Measurements from ENCODE around the gene C1orf105.

C1orf105 gene

DNA sequence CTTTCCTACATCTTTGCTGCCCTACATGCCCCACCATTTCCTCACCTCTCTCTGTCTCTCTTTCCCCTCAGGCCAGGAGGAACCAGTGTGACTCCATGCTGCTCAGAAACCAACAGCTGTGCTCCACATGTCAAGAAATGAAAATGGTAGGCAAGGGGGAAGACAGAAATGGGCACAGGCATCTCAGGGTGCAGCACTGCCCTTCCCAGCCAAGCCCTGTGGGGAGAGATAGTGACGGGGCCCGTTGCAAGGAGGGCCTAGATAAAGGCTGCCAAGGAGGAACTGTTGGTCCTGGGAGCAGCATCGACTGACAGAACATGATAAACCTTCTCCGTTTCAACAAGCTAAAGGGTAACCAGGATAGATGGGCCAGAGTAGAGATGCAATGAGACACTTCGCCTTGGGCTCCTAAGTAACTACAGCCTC, 35.9 kb downstream of the C1orf105 start:
- Mint-ChIP-seq H3K9me3 (no peaks in the 10 kb centered on the region), H3K4me1 (no peaks in the 10 kb centered on the region), H3K36me3 (ENCODE audit: insufficient read depth) (no peaks in the 10 kb centered on the region), H3K4me3 (no peak overlapping the region), H3K27ac (ENCODE audit: low read depth) (no peak overlapping the region), H3K27me3 (no peaks in the 10 kb centered on the region)
- DNase-seq (ENCODE audit: low spot score in 2 of 2) = no peak
- no peak for ATAC-seq (replicated peaks; ENCODE audit: extremely low read depth, poor library complexity, severe bottlenecking)

- DNase-seq (ENCODE audit: low spot score in 2 of 2) (no peak), ATAC-seq (replicated peaks; ENCODE audit: extremely low read depth, poor library complexity, severe bottlenecking) (no peak)
- H3K27ac Mint-ChIP-seq (ENCODE audit: low read depth) = no peak overlapping the region
- H3K9me3 Mint-ChIP-seq = no peaks in the 10 kb centered on the region
- H3K4me3 Mint-ChIP-seq = no peak overlapping the region
- H3K36me3 Mint-ChIP-seq (ENCODE audit: insufficient read depth) = no peaks in the 10 kb centered on the region
- no peaks in the 10 kb centered on the region for H3K4me1 Mint-ChIP-seq
- no peaks in the 10 kb centered on the region for H3K27me3 Mint-ChIP-seq
Observed at GRCh38 chr1:172457479-172458130, 37.1 kb downstream of the C1orf105 start.

- Mint-ChIP-seq H3K27me3 (no peaks in the 10 kb centered on the region), H3K9me3 (no peaks in the 10 kb centered on the region), H3K4me3 (no peak overlapping the region), H3K27ac (ENCODE audit: low read depth) (no peak overlapping the region), H3K4me1 (no peaks in the 10 kb centered on the region), H3K36me3 (ENCODE audit: insufficient read depth) (no peaks in the 10 kb centered on the region)
- ATAC-seq (replicated peaks; ENCODE audit: extremely low read depth, poor library complexity, severe bottlenecking) = no peak
- no peak for DNase-seq (ENCODE audit: low spot score in 2 of 2)
Observed at GRCh38 chr1:172460177-172460576, 39.7 kb downstream of the C1orf105 start.

GRCh38 chr1:172460887-172461315, 40.4 kb downstream of the C1orf105 start:
- no peaks in the 10 kb centered on the region for H3K9me3 Mint-ChIP-seq

DNA sequence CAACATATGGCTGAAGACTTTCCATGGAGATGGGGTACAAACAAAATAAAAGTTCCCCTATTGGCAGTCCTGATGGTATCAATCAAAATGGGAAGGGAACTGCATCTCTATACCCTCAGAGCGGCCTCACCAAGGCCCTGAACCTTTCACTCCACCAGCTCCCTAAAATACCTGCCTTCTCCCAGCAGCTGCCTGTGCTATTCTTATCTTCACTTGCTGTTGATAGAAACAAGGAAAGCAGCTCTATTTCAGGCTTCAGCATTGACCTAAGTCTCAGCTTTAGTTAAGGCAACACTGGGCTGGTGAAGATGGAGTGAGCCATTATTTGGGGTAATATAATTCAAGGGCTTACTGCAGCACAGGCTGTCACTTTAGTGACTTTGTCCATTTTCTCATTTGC, 45.1 kb downstream of the C1orf105 start:
- Mint-ChIP-seq H3K4me3 (no peak overlapping the region), H3K36me3 (ENCODE audit: insufficient read depth) (no peaks in the 10 kb centered on the region), H3K9me3 (no peaks in the 10 kb centered on the region), H3K27ac (ENCODE audit: low read depth) (no peak overlapping the region), H3K4me1 (no peaks in the 10 kb centered on the region), H3K27me3 (no peaks in the 10 kb centered on the region)
- ATAC-seq (replicated peaks; ENCODE audit: extremely low read depth, poor library complexity, severe bottlenecking) (no peak), DNase-seq (ENCODE audit: low spot score in 2 of 2) (no peak)

More at GRCh38 chr1:172460887-172461315, 40.4 kb downstream of the C1orf105 start:
- ATAC-seq (replicated peaks; ENCODE audit: extremely low read depth, poor library complexity, severe bottlenecking) (no peak), DNase-seq (ENCODE audit: low spot score in 2 of 2) (no peak)
- Mint-ChIP-seq H3K4me3 (no peak overlapping the region), H3K27me3 (no peaks in the 10 kb centered on the region), H3K36me3 (ENCODE audit: insufficient read depth) (no peaks in the 10 kb centered on the region), H3K4me1 (no peaks in the 10 kb centered on the region), H3K27ac (ENCODE audit: low read depth) (no peak overlapping the region)

GRCh38 chr1:172466795-172467407, 46.4 kb downstream of the C1orf105 start:
- no peaks in the 10 kb centered on the region for H3K4me1 Mint-ChIP-seq
- DNase-seq (ENCODE audit: low spot score in 2 of 2) = no peak
- no peaks in the 10 kb centered on the region for H3K9me3 Mint-ChIP-seq
- H3K36me3 Mint-ChIP-seq (ENCODE audit: insufficient read depth) = no peaks in the 10 kb centered on the region
- no peak overlapping the region for H3K27ac Mint-ChIP-seq (ENCODE audit: low read depth)
- H3K27me3 Mint-ChIP-seq = no peaks in the 10 kb centered on the region
- ATAC-seq (replicated peaks; ENCODE audit: extremely low read depth, poor library complexity, severe bottlenecking) = no peak
- no peak overlapping the region for H3K4me3 Mint-ChIP-seq

- no peaks in the 10 kb centered on the region for H3K9me3 Mint-ChIP-seq
- no peak overlapping the region for H3K27ac Mint-ChIP-seq (ENCODE audit: low read depth)
- ATAC-seq (replicated peaks; ENCODE audit: extremely low read depth, poor library complexity, severe bottlenecking) (no peak), DNase-seq (ENCODE audit: low spot score in 2 of 2) (no peak)
- no peaks in the 10 kb centered on the region for H3K27me3 Mint-ChIP-seq
- no peaks in the 10 kb centered on the region for H3K4me1 Mint-ChIP-seq
- no peak overlapping the region for H3K4me3 Mint-ChIP-seq
- H3K36me3 Mint-ChIP-seq (ENCODE audit: insufficient read depth) = no peaks in the 10 kb centered on the region
Observed at GRCh38 chr1:172467446-172467845, 47.0 kb downstream of the C1orf105 start.

- H3K9me3 Mint-ChIP-seq = no peaks in the 10 kb centered on the region
- no peaks in the 10 kb centered on the region for H3K27me3 Mint-ChIP-seq
- no peak overlapping the region for H3K27ac Mint-ChIP-seq (ENCODE audit: low read depth)
- no peak overlapping the region for H3K4me3 Mint-ChIP-seq
- ATAC-seq (replicated peaks; ENCODE audit: extremely low read depth, poor library complexity, severe bottlenecking) = no peak
- no peak for DNase-seq (ENCODE audit: low spot score in 2 of 2)
- no peaks in the 10 kb centered on the region for H3K36me3 Mint-ChIP-seq (ENCODE audit: insufficient read depth)
- no peaks in the 10 kb centered on the region for H3K4me1 Mint-ChIP-seq
Observed at GRCh38 chr1:172468296-172468695, 47.8 kb downstream of the C1orf105 start.

DNA sequence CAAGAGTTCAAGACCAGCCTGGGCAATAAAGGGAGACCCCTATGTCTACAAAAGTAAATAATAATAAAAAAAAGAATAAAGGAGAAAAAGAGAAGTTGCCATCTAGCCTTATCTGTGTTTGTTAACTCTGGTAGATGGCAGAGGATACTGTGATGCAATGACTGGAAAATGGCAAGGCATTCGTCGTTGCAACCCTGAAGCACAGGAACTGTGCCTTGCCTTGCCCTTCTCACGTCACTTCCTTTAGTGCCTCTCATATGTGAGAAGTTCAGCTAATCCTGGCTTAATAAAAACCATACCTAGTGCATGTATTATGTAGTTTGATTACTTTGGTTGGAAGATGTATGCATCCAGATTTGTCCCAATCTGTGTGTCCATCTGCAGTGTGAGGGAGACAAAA, 49.2 kb downstream of the C1orf105 start:
- Mint-ChIP-seq H3K9me3 (no peaks in the 10 kb centered on the region), H3K27me3 (no peaks in the 10 kb centered on the region), H3K27ac (ENCODE audit: low read depth) (no peak overlapping the region), H3K4me1 (no peaks in the 10 kb centered on the region), H3K36me3 (ENCODE audit: insufficient read depth) (no peaks in the 10 kb centered on the region), H3K4me3 (no peak overlapping the region)
- ATAC-seq (replicated peaks; ENCODE audit: extremely low read depth, poor library complexity, severe bottlenecking) (no peak), DNase-seq (ENCODE audit: low spot score in 2 of 2) (no peak)

DNA sequence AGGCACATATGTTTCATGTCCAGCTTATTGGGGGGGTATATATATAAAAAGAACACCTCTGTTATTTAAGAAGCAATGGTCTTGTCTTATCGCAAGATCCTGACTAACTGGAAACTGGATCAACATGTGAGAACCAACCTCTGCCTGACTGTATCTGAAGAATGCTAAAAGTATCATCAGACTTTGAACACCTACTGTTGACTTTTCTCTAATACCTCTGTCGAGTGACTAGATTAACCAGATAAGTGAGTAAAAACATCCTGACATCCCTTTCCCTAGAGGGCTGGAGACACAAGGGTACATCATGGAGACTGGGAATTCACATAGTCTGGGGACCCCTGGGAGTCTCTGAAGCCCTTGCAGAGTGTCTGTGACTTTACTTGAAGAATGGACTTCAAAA, 49.7 kb downstream of the C1orf105 start:
- Mint-ChIP-seq H3K36me3 (ENCODE audit: insufficient read depth) (no peaks in the 10 kb centered on the region), H3K27ac (ENCODE audit: low read depth) (no peak overlapping the region), H3K4me3 (no peak overlapping the region), H3K9me3 (no peaks in the 10 kb centered on the region), H3K4me1 (no peaks in the 10 kb centered on the region), H3K27me3 (no peaks in the 10 kb centered on the region)
- no peak for DNase-seq (ENCODE audit: low spot score in 2 of 2)
- no peak for ATAC-seq (replicated peaks; ENCODE audit: extremely low read depth, poor library complexity, severe bottlenecking)

DNA sequence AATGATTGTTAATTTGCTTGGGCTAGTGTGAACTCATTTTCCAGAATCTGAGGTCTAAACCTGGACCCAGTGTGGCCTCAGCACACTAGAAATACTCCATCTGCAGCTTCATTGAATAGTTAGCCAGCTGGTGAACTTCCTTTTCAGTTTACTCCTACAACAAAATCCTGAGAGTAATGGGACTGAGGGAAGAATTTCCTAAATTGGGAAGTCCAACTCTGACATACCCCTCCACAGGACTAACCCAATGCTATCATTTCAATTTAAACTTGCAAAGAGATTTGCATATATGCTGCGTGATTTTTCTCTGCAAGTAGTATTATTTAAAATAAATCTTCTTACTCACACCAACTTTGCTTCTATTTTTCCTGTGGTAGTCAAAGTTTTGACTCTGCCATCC, 51.2 kb downstream of the C1orf105 start:
- Mint-ChIP-seq H3K27ac (ENCODE audit: low read depth) (no peak overlapping the region), H3K4me3 (no peak overlapping the region), H3K36me3 (ENCODE audit: insufficient read depth) (no peaks in the 10 kb centered on the region), H3K4me1 (no peaks in the 10 kb centered on the region), H3K9me3 (no peaks in the 10 kb centered on the region), H3K27me3 (no peaks in the 10 kb centered on the region)
- ATAC-seq (replicated peaks; ENCODE audit: extremely low read depth, poor library complexity, severe bottlenecking) = no peak
- no peak for DNase-seq (ENCODE audit: low spot score in 2 of 2)

DNA sequence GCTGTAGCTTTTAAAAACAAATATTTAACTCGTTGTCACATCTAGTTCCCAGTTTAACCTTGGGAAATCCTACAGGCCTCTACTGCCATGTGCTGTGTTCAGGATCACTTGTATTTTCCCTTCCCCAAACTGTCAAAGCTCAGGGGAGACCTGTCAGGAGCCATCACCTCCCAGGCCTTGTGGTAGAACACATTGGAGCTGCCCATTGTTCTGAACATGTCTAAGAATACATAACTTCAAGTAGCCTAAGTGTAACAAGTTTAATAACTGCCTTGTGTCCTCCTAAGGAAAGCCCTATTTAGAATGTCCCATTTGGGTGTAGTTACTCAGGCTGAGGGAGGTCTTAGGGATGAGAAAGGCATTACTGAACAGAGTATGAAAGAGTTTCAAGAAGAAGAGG, 52.0 kb downstream of the C1orf105 start:
- Mint-ChIP-seq H3K27me3 (no peaks in the 10 kb centered on the region), H3K36me3 (ENCODE audit: insufficient read depth) (no peaks in the 10 kb centered on the region), H3K4me1 (no peaks in the 10 kb centered on the region), H3K4me3 (no peak overlapping the region), H3K9me3 (no peaks in the 10 kb centered on the region), H3K27ac (ENCODE audit: low read depth) (no peak overlapping the region)
- DNase-seq (ENCODE audit: low spot score in 2 of 2) (no peak), ATAC-seq (replicated peaks; ENCODE audit: extremely low read depth, poor library complexity, severe bottlenecking) (no peak)

GRCh38 chr1:172473302-172473701, 52.8 kb downstream of the C1orf105 start:
- H3K36me3 Mint-ChIP-seq (ENCODE audit: insufficient read depth) = no peaks in the 10 kb centered on the region
- no peak for ATAC-seq (replicated peaks; ENCODE audit: extremely low read depth, poor library complexity, severe bottlenecking)
- H3K9me3 Mint-ChIP-seq = no peaks in the 10 kb centered on the region
- no peak overlapping the region for H3K4me3 Mint-ChIP-seq
- DNase-seq (ENCODE audit: low spot score in 2 of 2) = no peak
- no peaks in the 10 kb centered on the region for H3K4me1 Mint-ChIP-seq
- no peak overlapping the region for H3K27ac Mint-ChIP-seq (ENCODE audit: low read depth)
- H3K27me3 Mint-ChIP-seq = no peaks in the 10 kb centered on the region
